ENCODE measurements around the gene YIPF2.
"Not testable (repeated sequence)": the region's sequence is repeated elsewhere in the genome, so short reads cannot be mapped to it uniquely, and the experiment has no call there.

Gene YIPF2

DNA sequence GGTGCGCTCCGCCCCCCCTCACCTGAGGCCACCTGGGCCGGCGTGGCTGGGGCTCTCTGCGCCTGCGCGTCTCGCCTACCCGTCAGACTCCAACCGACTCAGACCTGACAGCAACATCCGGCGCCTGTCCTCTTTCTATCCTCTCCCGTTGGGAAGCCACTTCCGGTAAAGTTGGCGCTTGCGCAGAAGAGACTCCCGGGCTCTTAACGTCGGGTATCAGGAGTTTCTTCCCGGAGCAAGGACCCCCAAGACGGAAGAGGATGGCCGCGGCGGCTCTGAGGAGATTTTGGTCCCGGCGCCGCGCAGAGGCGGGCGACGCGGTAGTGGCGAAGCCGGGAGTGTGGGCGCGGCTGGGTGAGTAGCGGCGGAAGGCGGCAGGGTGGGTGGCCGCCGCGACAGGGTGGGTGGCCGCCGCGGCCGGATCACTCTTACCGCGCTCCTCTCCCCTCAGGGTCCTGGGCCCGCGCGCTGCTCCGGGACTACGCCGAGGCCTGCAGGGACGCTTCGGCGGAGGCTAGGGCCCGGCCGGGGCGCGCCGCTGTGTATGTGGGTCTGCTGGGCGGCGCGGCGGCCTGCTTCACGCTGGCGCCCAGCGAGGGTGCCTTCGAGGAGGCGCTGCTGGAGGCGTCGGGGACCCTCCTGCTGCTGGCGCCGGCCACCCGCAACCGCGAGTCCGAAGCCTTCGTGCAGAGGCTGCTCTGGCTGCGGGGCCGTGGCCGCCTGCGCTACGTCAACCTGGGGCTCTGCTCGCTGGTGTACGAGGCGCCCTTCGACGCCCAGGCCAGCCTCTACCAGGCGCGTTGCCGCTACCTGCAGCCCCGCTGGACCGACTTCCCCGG is at the start of gene YIPF2, which contains the start of gene TIMM29:
YIPF2 (minus strand) TSS at position 77 of the 839 bp plus-strand sequence. CDS start 229 bp downstream, outside the sequence.
TIMM29 (plus strand) TSS at position 249 of the 839 bp plus-strand sequence; CDS start at position 261, 12 bp downstream.
- DNase-seq: peak; percentile 94

DNA sequence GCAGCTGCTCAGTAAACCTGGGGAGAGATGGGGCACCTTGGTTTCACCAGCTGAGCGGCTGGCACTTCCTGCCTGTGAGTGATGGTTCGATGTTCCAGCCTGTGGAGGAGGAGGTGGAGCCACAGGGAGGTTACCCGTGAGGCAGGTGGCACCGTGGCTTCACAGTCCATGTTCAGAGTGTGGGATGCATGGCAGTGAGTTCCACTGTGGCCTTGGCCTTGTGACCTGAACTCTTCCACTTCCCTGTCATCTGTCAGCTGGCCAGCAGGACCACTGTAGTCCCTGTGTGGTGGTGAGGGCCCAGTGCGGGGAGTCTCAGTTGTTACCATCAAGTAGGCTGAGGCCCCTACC is 49.3 kb upstream of the YIPF2 start:
- DNase-seq: no peak

GRCh38 chr19:10976131-10976892 is 47.9 kb upstream of the YIPF2 start:
- no peak for DNase-seq

DNA sequence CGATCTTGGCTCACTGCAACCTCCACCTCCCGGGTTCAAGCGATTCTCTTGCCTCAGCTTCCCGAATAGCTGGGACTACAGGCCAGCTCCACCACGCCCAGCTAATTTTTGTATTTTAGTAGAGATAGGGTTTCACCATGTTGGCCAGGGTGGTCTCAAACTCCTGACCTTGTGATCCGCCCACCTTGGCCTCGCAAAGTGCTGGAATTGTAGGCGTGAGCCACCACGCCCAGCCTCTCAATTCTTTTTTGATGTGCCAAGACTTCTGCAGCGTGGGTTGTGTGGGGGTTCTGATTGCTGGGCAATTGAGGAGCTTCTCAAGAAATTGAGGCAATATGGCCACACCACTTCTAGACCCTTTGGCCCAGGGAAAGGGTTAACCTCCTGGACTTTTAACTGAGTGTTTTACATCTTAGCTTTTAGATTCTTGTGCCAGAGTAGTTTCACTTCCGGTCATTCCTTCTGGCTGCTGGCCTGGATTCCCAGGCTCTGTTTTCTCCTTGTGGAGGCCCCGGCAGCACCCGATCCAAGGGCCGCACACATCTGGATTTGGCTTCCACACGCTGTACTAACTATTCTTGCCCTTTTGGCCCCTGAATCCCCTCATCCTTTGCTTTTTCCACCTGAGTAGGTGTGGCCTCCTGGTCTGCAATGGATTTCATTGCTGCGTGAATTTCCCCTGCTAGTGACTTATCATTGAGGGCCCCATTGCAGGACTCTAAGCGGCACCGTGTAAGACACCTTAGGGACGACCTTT is 47.1 kb upstream of the YIPF2 start:
- peak; percentile 71 for DNase-seq

GRCh38 chr19:10971107-10971726 is 42.8 kb upstream of the YIPF2 start:
- no peak for DNase-seq

GRCh38 chr19:10968527-10969135 is 40.2 kb upstream of the YIPF2 start:
- no peak for DNase-seq

GRCh38 chr19:10966809-10967208 is 38.4 kb upstream of the YIPF2 start:
- DNase-seq: no peak

DNA sequence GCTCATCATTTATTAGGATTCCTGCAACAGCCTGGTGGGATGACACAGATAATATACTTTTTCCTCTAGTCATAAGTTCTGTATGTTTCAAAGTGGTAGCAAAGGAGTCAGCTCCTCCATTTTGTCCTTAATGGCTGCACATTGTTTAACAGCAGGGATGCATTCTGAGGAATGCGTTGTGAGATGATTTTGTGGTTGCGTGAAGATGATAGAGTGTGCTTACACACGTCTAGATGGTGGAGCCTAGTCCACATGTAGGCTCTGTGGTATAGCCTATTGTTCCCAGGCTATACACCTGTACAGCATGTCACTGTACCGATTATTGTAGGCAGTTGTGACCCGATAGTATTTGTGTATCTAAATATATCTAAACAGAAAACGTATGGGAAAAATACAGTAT is 37.0 kb upstream of the YIPF2 start:
- DNase-seq: no peak

GRCh38 chr19:10964903-10965302 is 36.5 kb upstream of the YIPF2 start:
- no peak for DNase-seq

GRCh38 chr19:10963865-10964264 is 35.4 kb upstream of the YIPF2 start:
- DNase-seq: no peak

DNA sequence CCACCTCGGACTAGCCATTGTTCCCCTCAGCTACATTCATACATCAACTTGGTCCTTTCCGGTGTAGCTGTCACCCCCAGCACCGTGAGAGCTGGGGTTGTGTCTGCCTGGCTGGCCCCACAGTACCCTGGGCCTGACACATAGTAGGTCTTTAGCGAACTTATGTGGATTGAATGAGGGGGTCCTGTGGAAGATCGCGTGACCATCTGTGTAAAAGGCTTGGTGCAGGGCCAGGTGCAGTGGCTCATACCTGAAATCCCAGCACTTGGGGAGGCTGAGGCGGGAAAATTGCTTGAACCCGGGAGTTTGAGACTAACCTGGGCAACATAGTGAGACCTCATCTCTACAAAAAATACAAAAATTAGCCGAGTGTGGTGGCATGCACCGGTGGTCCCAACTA is 34.4 kb upstream of the YIPF2 start:
- DNase-seq: no peak

DNA sequence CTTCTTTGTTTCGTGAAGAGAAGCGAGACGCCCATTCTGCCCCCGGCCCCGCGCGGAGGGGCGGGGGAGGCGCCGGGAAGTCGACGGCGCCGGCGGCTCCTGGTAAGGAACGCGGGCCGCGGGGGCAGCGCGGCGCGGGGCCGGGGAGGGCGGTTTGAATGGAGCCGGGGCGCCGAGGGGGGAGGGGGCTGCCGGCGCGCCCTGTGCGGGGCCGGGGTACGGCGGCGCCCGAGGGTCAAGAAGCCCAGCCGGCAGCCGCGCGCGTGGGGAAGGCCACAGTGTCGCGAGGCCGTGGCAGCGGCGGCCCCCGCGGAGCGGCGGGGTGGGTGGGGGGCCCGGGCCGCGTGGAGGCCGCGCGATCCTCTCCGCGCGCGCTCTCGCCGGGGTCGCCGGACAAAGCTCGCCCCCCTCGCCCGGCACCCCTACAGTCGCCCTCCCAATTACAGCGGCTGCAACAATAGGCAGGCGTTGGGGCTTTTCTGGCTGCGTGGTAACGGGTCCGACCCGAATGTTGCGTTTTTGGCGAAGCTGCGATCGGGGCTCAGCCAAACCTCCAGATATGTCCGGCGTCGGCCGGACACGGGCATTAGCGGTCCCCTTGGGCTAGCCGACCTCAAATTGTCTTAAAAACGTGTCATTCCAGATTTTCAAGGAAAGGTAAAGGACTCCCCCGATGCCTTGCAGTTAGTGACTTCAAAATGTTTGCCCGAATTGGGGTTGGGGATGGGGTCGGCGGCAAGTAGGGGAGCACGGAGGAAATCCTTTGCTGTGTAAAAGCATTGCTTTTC is 32.8 kb upstream of the YIPF2 start:
- peak; percentile 77 for DNase-seq

GRCh38 chr19:10960314-10961072 is 32.1 kb upstream of the YIPF2 start, which contains the start of gene SMARCA4:
TSS of gene SMARCA4 (plus strand) at chr19:10961030. CDS start at chr19:10984152, 23,122 bp downstream.
- peak; percentile 98 for DNase-seq

DNA sequence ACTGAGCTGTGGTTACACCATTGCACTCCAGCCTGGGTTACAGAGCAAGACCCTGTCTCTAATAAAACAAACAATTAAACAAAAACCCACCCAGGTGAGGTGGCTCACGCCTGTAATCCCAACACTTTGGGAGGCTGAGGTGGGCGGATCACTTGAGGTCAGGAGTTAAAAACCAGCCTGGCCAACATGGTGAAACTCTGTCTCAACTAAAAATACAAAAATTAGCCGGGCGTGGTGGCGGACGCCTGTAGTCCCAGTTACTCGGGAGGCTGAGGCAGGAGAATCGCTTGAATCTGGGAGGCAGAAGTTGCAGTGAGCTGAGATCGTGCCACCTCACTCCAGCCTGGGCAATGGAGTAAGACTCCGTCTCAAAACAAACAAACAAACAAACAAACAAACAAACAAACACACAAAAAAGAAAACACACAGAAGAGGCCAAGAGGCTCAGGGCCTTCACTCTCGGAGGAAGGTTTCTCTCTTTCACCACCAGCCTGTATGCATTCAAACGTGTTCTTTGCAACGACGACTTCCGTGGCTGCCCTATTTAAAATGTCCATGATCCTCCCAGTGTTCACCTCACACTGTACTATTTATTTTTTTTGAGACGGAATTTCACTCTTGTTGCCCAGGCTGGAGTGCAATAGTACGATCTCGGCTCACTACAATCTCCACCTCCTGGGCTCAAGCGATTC is 31.0 kb upstream of the YIPF2 start:
- DNase-seq: not testable (repeated sequence)

GRCh38 chr19:10952809-10953208 is 24.4 kb upstream of the YIPF2 start:
- no peak for DNase-seq

- no peak for DNase-seq
Measured at GRCh38 chr19:10946958-10947657, 18.7 kb upstream of the YIPF2 start.

- DNase-seq: no peak
Measured at GRCh38 chr19:10945264-10945663, 16.8 kb upstream of the YIPF2 start.

- not testable (repeated sequence) for DNase-seq
Measured at GRCh38 chr19:10943412-10943811, 15.0 kb upstream of the YIPF2 start.

DNA sequence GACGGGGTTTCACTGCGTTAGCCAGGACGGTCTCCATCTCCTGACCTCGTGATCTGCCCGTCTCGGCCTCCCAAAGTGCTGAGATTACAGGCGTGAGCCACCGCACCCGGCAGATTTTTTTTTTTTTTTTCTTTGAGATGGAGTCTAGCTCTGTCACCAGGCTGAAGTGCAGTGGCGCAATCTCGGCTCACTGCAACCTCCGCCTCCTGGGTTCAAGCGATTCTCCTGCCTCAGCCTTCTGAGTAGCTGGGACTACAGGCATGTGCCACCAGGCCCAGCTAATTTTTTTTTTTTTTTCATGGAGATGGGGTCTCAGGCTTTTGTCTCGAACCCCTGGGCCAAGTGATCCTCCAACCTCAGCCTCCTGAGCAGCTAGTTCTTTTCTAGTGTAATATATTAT is 13.2 kb upstream of the YIPF2 start:
- DNase-seq: not testable (repeated sequence)
